Stomach (tissue), 9 donors: Measurements from ENCODE around the gene FJX1. TPM values are rescaled to one million over a fixed set of nuclear protein-coding genes. Genes with fewer than 3 reads are reported as not detected.

Experiments used
- DNase-seq, 2 donors: peaks; one replicate each; pipeline versions ENCODE4 v3.0.0 to v3.0.0-alpha.2; 2013 to 2019
- H3K27ac ChIP-seq, 5 donors: fragments of 200-600 bp in 4 of 5; sonication (generic) in 4 of 5; one replicate each; pipeline ENCODE4 v1.5.1; 2013 to 2019; ENCODE audit warnings: mild to moderate bottlenecking in 1 of 5, moderate library complexity in 1 of 5
- H3K27me3 ChIP-seq, 3 donors: fragments of 200-600 bp; sonication (generic); one replicate each; pipeline ENCODE4 v1.5.1; 2017 to 2019; ENCODE audit warnings: mixed run types in 1 of 3
- H3K36me3 ChIP-seq, 4 donors: fragments of 200-600 bp; sonication (generic); 1 replicate in 3 of 4; 2 replicates in 1 of 4; pipeline ENCODE4 v1.5.1; 2016 to 2019
- H3K4me1 ChIP-seq, 4 donors: fragments of 200-600 bp; sonication (generic); one replicate each; pipeline ENCODE4 v1.5.1; 2016 to 2019
- H3K4me3 ChIP-seq, 4 donors: fragments of 200-600 bp; sonication (generic) in 3 of 4; one replicate each; pipeline ENCODE4 v1.5.1; 2016 to 2019; ENCODE audit warnings: mild to moderate bottlenecking in 1 of 4
- H3K9me3 ChIP-seq, 4 donors: fragments of 200-600 bp; sonication (generic); one replicate each; pipeline ENCODE4 v1.5.1; 2016 to 2019
- CTCF ChIP-seq, 7 experiments: fragments of 450-650 bp in 4 of 7; fragments of 200-600 bp in 3 of 7; sonication (generic) in 3 of 7; IDR thresholded peaks; one replicate each; pipeline ENCODE4 v1.5.1; 2016 to 2019; ENCODE audit warnings: antibody characterized with exemption in 7 of 7, control low read depth in 2 of 7, mild to moderate bottlenecking in 1 of 7
- EP300 ChIP-seq: sonication (generic); formaldehyde crosslinking; IDR thresholded peaks from one replicate; pipeline ENCODE4 v1.6.1; 2017; ENCODE audit warnings: antibody characterized with exemption
- POLR2A ChIP-seq, 4 donors: fragments of 450-650 bp; IDR thresholded peaks; one replicate each; pipeline ENCODE4 v1.6.1; 2016; ENCODE audit warnings: antibody characterized with exemption in 4 of 4, control low read depth in 2 of 4, mild to moderate bottlenecking in 1 of 4, moderate library complexity in 1 of 4
- POLR2AphosphoS5 ChIP-seq, 3 donors: sonication (generic); formaldehyde crosslinking; IDR thresholded peaks; one replicate each; pipeline ENCODE4 v1.6.1; 2016; ENCODE audit warnings: antibody characterized with exemption in 3 of 3
- WGBS, 5 donors: extraction: QIAGEN DNeasy Blood & Tissue Kit in 3 of 5; methylation state at CpG; one replicate each; pipeline versions ENCODE4 v1.1.5 to v1.1.7; 2013 to 2018; 5-methylcytosine and 5-hydroxymethylcytosine counted together
- intact Hi-C: fragments of 100-400 bp; cut with DNase I; formaldehyde crosslinking; loops from one replicate; pipeline ENCODE4 v1.15.1; 2023; ENCODE audit warnings: low total_unique reads
- polyA plus RNA-seq, 3 donors: library from polyadenylated mRNA; stranded (reverse); fragments of 200-250 nt; gene quantifications; one replicate each; pipeline ENCODE4 v1.2.3, GENCODE V29; 2013
- total RNA-seq, 5 donors: library from RNA; depleted of rRNA; stranded (reverse); fragments of >200 nt; gene quantifications; one replicate each; pipeline versions ENCODE4 v1.1.0 to v1.2.3, GENCODE V29; 2014 to 2016
- donor health status: healthy with polysubstance abuse.
- donor health status: Bipolar disorder and iron deficiency.
- donor health status: healthy.

Gene FJX1
- total and polyA plus RNA-seq, 8 donors = 0.45 to 5.2 (median 3.1) TPM; not detected in 2

- no peak overlapping the region for H3K4me3 ChIP-seq
- no peak for DNase-seq
- no peaks in the 10 kb centered on the region for H3K9me3 ChIP-seq
- H3K36me3 ChIP-seq = no peaks in the 10 kb centered on the region
- WGBS, 5 donors = 65 to 95% (median 70%) methylated on average over 1 of the region's 1 CpG
- intact Hi-C loops = no loop called here
- H3K27me3 ChIP-seq = peaks cover 0 to 9% (median 0%) of the 10 kb centered on the region in 3 donors
- H3K27ac ChIP-seq = no peak overlapping the region
- no peak for TF ChIP-seq EP300
- H3K4me1 ChIP-seq = no peaks in the 10 kb centered on the region
These were observed 36.2 kb upstream of the FJX1 start for GRCh38 chr11:35582033-35582432.

GRCh38 chr11:35583126-35583525, 35.1 kb upstream of the FJX1 start:
- H3K27ac ChIP-seq = no peak overlapping the region
- H3K4me1 ChIP-seq = no peaks in the 10 kb centered on the region
- TF ChIP-seq POLR2A (IDR thresholded peaks at IDR 0.05) = no peak
- no peak for TF ChIP-seq CTCF (IDR thresholded peaks at IDR 0.05)
- TF ChIP-seq POLR2AphosphoS5 (IDR thresholded peaks at IDR 0.05) = no peak
- TF ChIP-seq EP300 = no peak
- H3K9me3 ChIP-seq = no peaks in the 10 kb centered on the region
- intact Hi-C loops = no loop called here
- peaks cover 0 to 9% (median 0%) of the 10 kb centered on the region in 3 donors for H3K27me3 ChIP-seq
- no peaks in the 10 kb centered on the region for H3K36me3 ChIP-seq
- no peak for DNase-seq
- 67 to 84% (median 77%) methylated on average over 1 of the region's 1 CpG for WGBS, 5 donors
- H3K4me3 ChIP-seq = no peak overlapping the region

GRCh38 chr11:35583843-35584242, 34.4 kb upstream of the FJX1 start:
- Histone ChIP-seq H3K27ac (no peak overlapping the region), H3K9me3 (no peaks in the 10 kb centered on the region), H3K36me3 (no peaks in the 10 kb centered on the region), H3K27me3 (peaks cover 0 to 9% (median 0%) of the 10 kb centered on the region in 3 donors), H3K4me1 (no peaks in the 10 kb centered on the region), H3K4me3 (no peak overlapping the region)
- no peak for TF ChIP-seq EP300
- TF ChIP-seq POLR2A (IDR thresholded peaks at IDR 0.05) = no peak
- TF ChIP-seq CTCF (IDR thresholded peaks at IDR 0.05) = no peak
- no peak for TF ChIP-seq POLR2AphosphoS5 (IDR thresholded peaks at IDR 0.05)
- intact Hi-C loops = no loop called here
- DNase-seq = no peak
- 89 to 95% (median 91%) methylated on average over 1 of the region's 1 CpG for WGBS, 5 donors

- no peak overlapping the region for H3K27ac ChIP-seq
- no peak overlapping the region for H3K4me3 ChIP-seq
- no peaks in the 10 kb centered on the region for H3K36me3 ChIP-seq
- intact Hi-C loops = no loop called here
- H3K27me3 ChIP-seq = peaks cover 0 to 13% (median 0%) of the 10 kb centered on the region in 3 donors
- TF ChIP-seq POLR2A (IDR thresholded peaks at IDR 0.05) (no peak), CTCF (IDR thresholded peaks at IDR 0.05) (no peak), EP300 (no peak), POLR2AphosphoS5 (IDR thresholded peaks at IDR 0.05) (no peak)
- H3K4me1 ChIP-seq = no peaks in the 10 kb centered on the region
- WGBS, 5 donors = 78 to 87% (median 82%) methylated on average over 3 of the region's 3 CpGs
- DNase-seq = no peak
- H3K9me3 ChIP-seq = no peaks in the 10 kb centered on the region
These were observed 33.9 kb upstream of the FJX1 start for GRCh38 chr11:35584321-35584720.

- Histone ChIP-seq H3K27ac (no peak overlapping the region), H3K36me3 (no peaks in the 10 kb centered on the region), H3K4me1 (no peaks in the 10 kb centered on the region), H3K4me3 (no peak overlapping the region), H3K27me3 (peaks cover 0 to 22% (median 0%) of the 10 kb centered on the region in 3 donors), H3K9me3 (no peaks in the 10 kb centered on the region)
- 63 to 69% (median 67%) methylated on average over 5 of the region's 5 CpGs for WGBS, 5 donors
- intact Hi-C loops = no loop called here
- TF ChIP-seq EP300 (no peak), POLR2AphosphoS5 (IDR thresholded peaks at IDR 0.05) (no peak), POLR2A (IDR thresholded peaks at IDR 0.05) (no peak), CTCF (IDR thresholded peaks at IDR 0.05) (no peak)
- DNase-seq = no peak
These were observed 32.8 kb upstream of the FJX1 start for GRCh38 chr11:35585416-35585815.
